22Rv1 (cell line): ENCODE measurements around the gene HS6ST3.
"Not testable (repeated sequence)": the region's sequence is repeated elsewhere in the genome, so short reads cannot be mapped to it uniquely, and the experiment has no call there.

Experiments used
- CTCF ChIP-seq: fragments of 450-650 bp; IDR thresholded peaks from 2 replicates; pipeline ENCODE4 v1.5.1; 2017; ENCODE audit warnings: mild to moderate bottlenecking
- ZFX ChIP-seq: fragments of 450-650 bp; IDR thresholded peaks from 2 replicates; pipeline ENCODE4 v1.6.1; 2017; ENCODE audit warnings: antibody characterized with exemption, borderline replicate concordance

- not testable (repeated sequence) for TF ChIP-seq CTCF, ZFX
Observed at GRCh38 chr13:96050955-96051354, 39.0 kb upstream of the HS6ST3 start.
